ENCODE results near the gene GRID2.

GRID2 gene

DNA sequence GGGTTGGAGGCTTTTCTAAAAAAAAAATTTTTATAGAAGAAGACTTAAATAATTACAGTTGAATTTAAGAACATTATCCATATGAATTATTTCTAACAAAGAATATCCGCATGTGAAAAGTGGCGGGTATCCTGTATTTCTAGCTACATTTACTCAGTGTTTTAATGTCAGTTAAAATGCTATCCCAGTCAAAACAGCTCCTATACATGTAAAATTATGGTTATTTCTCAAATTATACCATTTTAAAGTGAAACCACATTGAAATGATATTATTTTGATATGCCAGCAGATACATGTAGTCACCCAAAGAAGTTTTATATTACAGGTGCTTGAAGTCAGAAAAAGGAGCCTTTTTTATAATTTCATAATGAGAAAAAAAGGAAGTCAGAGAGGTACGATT lies 1356.3 kb downstream of the GRID2 start:
- TF ChIP-seq TAF1 (IDR thresholded peaks at IDR 0.05; ENCODE audit: borderline replicate concordance, insufficient read depth, low read length) (no peak), FOXP2 (optimal IDR thresholded peaks at IDR 0.05; ENCODE audit: borderline replicate concordance, extremely low read depth, extremely low read length, insufficient read depth) (no peak), SIN3A (IDR thresholded peaks at IDR 0.05; ENCODE audit: borderline replicate concordance, insufficient read depth, low read length) (no peak), POLR2AphosphoS5 (IDR thresholded peaks at IDR 0.05; ENCODE audit: low read depth, low read length) (no peak), REST (IDR thresholded peaks at IDR 0.05; ENCODE audit: insufficient read depth in 1 of 2, low read depth in 2 of 2, low read length in 2 of 2) (no peak)

GRCh38 chr4:93670434-93670833 lies 1366.7 kb downstream of the GRID2 start:
- TF ChIP-seq REST (IDR thresholded peaks at IDR 0.05; ENCODE audit: insufficient read depth in 1 of 2, low read depth in 2 of 2, low read length in 2 of 2) (no peak), POLR2AphosphoS5 (IDR thresholded peaks at IDR 0.05; ENCODE audit: low read depth, low read length) (no peak), TAF1 (IDR thresholded peaks at IDR 0.05; ENCODE audit: borderline replicate concordance, insufficient read depth, low read length) (no peak), FOXP2 (optimal IDR thresholded peaks at IDR 0.05; ENCODE audit: borderline replicate concordance, extremely low read depth, extremely low read length, insufficient read depth) (no peak), SIN3A (IDR thresholded peaks at IDR 0.05; ENCODE audit: borderline replicate concordance, insufficient read depth, low read length) (no peak)

GRCh38 chr4:93671093-93671492 lies 1367.3 kb downstream of the GRID2 start:
- TF ChIP-seq FOXP2 (optimal IDR thresholded peaks at IDR 0.05; ENCODE audit: borderline replicate concordance, extremely low read depth, extremely low read length, insufficient read depth): no peak
- no peak for TF ChIP-seq SIN3A (IDR thresholded peaks at IDR 0.05; ENCODE audit: borderline replicate concordance, insufficient read depth, low read length)
- TF ChIP-seq REST (IDR thresholded peaks at IDR 0.05; ENCODE audit: insufficient read depth in 1 of 2, low read depth in 2 of 2, low read length in 2 of 2): no peak
- no peak for TF ChIP-seq TAF1 (IDR thresholded peaks at IDR 0.05; ENCODE audit: borderline replicate concordance, insufficient read depth, low read length)
- TF ChIP-seq POLR2AphosphoS5 (IDR thresholded peaks at IDR 0.05; ENCODE audit: low read depth, low read length): no peak

DNA sequence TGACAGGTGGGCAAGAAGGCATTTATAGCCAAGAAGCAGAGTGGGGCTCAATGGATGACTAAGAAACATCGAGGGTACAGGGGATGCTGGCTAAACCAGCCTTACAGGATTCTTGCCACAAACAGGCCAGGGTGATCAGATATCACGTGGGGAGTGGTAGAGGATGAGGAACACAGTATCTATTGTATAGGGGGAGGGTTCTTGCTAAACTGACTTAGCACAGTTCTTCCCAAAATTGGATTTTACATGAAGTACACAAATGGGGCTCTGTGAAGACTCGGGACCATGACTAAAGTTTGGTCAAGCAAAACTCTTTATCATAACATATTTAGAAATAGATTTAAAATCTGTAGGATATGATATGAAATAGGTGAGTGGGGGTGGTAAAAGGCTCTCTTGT lies 1380.8 kb downstream of the GRID2 start:
- TF ChIP-seq SIN3A (IDR thresholded peaks at IDR 0.05; ENCODE audit: borderline replicate concordance, insufficient read depth, low read length): no peak
- TF ChIP-seq FOXP2 (optimal IDR thresholded peaks at IDR 0.05; ENCODE audit: borderline replicate concordance, extremely low read depth, extremely low read length, insufficient read depth): no peak
- no peak for TF ChIP-seq POLR2AphosphoS5 (IDR thresholded peaks at IDR 0.05; ENCODE audit: low read depth, low read length)
- no peak for TF ChIP-seq TAF1 (IDR thresholded peaks at IDR 0.05; ENCODE audit: borderline replicate concordance, insufficient read depth, low read length)
- TF ChIP-seq REST (IDR thresholded peaks at IDR 0.05; ENCODE audit: insufficient read depth in 1 of 2, low read depth in 2 of 2, low read length in 2 of 2): no peak

GRCh38 chr4:93687304-93687703 lies 1383.5 kb downstream of the GRID2 start:
- no peak for TF ChIP-seq SIN3A (IDR thresholded peaks at IDR 0.05; ENCODE audit: borderline replicate concordance, insufficient read depth, low read length)
- no peak for TF ChIP-seq TAF1 (IDR thresholded peaks at IDR 0.05; ENCODE audit: borderline replicate concordance, insufficient read depth, low read length)
- TF ChIP-seq POLR2AphosphoS5 (IDR thresholded peaks at IDR 0.05; ENCODE audit: low read depth, low read length): no peak
